Testis (tissue), 2 donors: ENCODE measurements around the gene TCL1A.
A peak's percentile ranks its signal among the peaks of the same experiment; 100 is the strongest.

ENCODE experiments used
- CTCF ChIP-seq, 3 experiments: fragments of 450-650 bp in 2 of 3; fragments of 200-600 bp in 1 of 3; sonication (generic) in 1 of 3; IDR thresholded peaks; one replicate each; pipeline ENCODE4 v1.5.1; 2016 to 2019; ENCODE audit warnings: antibody characterized with exemption in 3 of 3, mild to moderate bottlenecking in 2 of 3, moderate library complexity in 1 of 3
- POLR2A ChIP-seq: fragments of 450-650 bp; IDR thresholded peaks from one replicate; pipeline ENCODE4 v1.6.1; 2017; ENCODE audit warnings: antibody characterized with exemption, mild to moderate bottlenecking, moderate library complexity

DNA sequence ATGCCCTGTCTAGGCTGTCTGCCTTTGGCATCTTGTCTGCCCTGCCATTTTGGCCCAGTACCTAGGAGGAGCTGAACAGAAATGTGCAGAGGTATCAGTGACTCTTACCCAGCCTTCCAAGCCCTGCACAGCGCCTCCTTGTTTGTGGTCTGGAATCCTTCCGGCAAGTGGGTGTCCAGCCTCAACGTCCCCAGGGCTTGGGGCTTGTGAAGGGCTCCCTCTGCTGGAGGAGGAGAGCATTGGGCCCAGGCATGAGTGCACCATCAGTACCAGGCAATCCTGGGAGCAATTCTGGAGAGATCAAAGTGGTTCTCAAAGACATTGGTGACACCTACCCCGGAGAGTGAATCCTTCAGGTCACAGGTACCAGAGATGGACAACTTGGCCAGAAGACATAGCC is 30.1 kb downstream of the TCL1A start:
- TF ChIP-seq CTCF (IDR thresholded peaks at IDR 0.05) (peak in 1 of 3 experiments; percentile 29), POLR2A (no peak)
